ENCODE data around the gene SAMM50. TPM values are rescaled to one million over a fixed set of nuclear protein-coding genes. Genes with fewer than 3 reads are reported as not detected.
A peak's percentile ranks its signal among the peaks of the same experiment; 100 is the strongest.

Gene SAMM50
- total RNA-seq, 1 experiment from 2014 or later, result 67.2 TPM

DNA sequence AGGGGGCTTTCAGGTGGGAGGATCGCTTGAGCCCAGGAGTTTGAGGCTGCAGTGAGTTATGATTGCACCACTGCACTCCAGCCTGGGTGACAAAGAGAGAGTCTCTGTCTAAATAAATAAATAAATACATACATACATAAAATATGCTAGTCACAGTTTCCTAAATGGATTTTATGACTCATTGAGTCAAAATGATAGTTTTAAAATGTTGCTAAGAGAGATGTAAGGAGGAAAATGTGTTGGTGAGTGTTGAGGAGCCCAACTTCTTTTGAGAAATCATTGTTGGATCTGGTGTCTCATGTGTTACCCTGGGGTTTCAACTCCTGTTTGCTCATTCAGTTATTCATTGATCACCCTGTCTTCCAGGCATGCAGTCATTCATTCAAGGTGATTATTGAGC is 89.9 kb downstream of the SAMM50 start:
- Histone ChIP-seq H3K27ac (ENCODE audit: low read depth, low read length, poor library complexity, severe bottlenecking) (no peak overlapping the region), H3K4me3 (ENCODE audit: low read depth, low read length, poor library complexity, severe bottlenecking) (no peak overlapping the region), H3K36me3 (ENCODE audit: insufficient read depth, low read length, poor library complexity, severe bottlenecking) (no peaks in the 10 kb centered on the region), H3K4me1 (ENCODE audit: insufficient read depth, low read length, poor library complexity, severe bottlenecking) (no peaks in the 10 kb centered on the region), H3K9me3 (ENCODE audit: low read depth, low read length, poor library complexity, severe bottlenecking) (no peaks in the 10 kb centered on the region), H3K27me3 (replicated peaks; ENCODE audit: insufficient read depth, low read depth, low read length, poor library complexity) (no peaks in the 10 kb centered on the region)
- intact Hi-C loops (cut with micrococcal nuclease; ENCODE audit: unreplicated experiment), result no loop called here
- BruUV-seq (replicated peaks), result no TSS peak
- POLR2A ChIA-PET (ENCODE audit: low non-redundant PET), result no interaction called here
- DNase-seq (ENCODE audit: low spot score), result peak; percentile 17
- TF ChIP-seq CTCF (conservative IDR thresholded peaks at IDR 0.05; ENCODE audit: low read depth, low read length), result no peak
- no peak for TF ChIP-seq EZH2 (IDR thresholded peaks at IDR 0.05; ENCODE audit: borderline replicate concordance, low read depth, low read length, poor library complexity, severe bottlenecking)
- CTCF ChIA-PET, result no interaction called here

Other genes starting within 250 kb of the SAMM50 start
- gene EFCAB6, start 143.1 kb upstream of the SAMM50 start, total RNA-seq (2021), result 0.41 and 0.59 TPM in 2 replicates
- gene SULT4A1, start 92.9 kb upstream of the SAMM50 start, total RNA-seq (2021), result 0.15 and 0.33 TPM in 2 replicates
- gene PNPLA5, start 63.4 kb upstream of the SAMM50 start, total RNA-seq (2021), result not detected in 2 replicates
- 11.8 and 15.6 TPM in 2 replicates for gene PNPLA3, start 31.6 kb upstream of the SAMM50 start, total RNA-seq (2021)
- gene PARVB, start 68.9 kb downstream of the SAMM50 start, total RNA-seq (2021), result 18.3 and 18.4 TPM in 2 replicates
- gene PARVG, start 225.5 kb downstream of the SAMM50 start, total RNA-seq (2021), result 13.9 and 14.7 TPM in 2 replicates